Thyroid gland (tissue), 4 donors: ENCODE data around the gene CTBP1.

Source experiments
- POLR2A ChIP-seq, 2 donors: fragments of 450-650 bp; IDR thresholded peaks; one replicate each; pipeline ENCODE4 v1.6.1; 2017; ENCODE audit warnings: antibody characterized with exemption in 2 of 2, mild to moderate bottlenecking in 2 of 2, moderate library complexity in 1 of 2
- TF ChIP-seq, protein P1 (sequence below), 6 experiments: fragments of 200-600 bp in 3 of 6; fragments of 450-650 bp in 3 of 6; sonication (generic) in 3 of 6; IDR thresholded peaks; one replicate each; pipeline ENCODE4 v1.5.1; 2016 to 2019; ENCODE audit warnings: antibody characterized with exemption in 6 of 6, mild to moderate bottlenecking in 2 of 6, inconsistent platforms in 1 of 6, moderate library complexity in 1 of 6

DNA sequence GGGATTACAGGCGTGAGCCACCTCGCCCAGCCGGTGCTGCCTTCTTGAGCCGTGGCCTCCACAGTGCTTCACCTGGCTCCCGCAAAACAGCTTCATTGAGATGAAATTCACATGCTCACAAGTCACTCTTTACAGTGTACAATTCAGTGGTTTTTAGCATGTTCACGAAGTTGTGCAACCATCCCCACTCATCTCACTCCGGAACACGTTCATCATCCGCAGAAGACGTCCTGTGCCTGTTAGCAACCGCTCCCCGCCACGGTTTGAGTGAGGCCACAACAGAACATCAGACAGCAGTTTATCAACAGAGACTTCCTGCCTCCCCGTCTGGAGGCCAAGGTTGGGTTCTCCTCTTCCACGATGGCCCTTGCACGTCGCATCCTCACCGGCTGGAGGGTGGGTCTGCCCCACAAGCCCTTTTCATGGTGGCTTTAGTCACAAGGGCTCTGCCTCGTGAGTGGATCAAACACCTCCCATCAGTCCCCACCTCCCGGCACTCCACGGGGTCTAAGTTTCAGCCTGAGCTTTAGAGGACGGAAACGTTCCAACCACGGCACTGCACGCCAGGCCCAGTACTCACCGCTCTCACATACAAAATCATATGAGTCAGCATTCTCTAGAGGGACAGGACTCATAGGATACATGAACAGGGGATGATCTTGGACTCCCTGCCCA, 46.9 kb downstream of the CTBP1 start:
- TF ChIP-seq, protein P1, sequence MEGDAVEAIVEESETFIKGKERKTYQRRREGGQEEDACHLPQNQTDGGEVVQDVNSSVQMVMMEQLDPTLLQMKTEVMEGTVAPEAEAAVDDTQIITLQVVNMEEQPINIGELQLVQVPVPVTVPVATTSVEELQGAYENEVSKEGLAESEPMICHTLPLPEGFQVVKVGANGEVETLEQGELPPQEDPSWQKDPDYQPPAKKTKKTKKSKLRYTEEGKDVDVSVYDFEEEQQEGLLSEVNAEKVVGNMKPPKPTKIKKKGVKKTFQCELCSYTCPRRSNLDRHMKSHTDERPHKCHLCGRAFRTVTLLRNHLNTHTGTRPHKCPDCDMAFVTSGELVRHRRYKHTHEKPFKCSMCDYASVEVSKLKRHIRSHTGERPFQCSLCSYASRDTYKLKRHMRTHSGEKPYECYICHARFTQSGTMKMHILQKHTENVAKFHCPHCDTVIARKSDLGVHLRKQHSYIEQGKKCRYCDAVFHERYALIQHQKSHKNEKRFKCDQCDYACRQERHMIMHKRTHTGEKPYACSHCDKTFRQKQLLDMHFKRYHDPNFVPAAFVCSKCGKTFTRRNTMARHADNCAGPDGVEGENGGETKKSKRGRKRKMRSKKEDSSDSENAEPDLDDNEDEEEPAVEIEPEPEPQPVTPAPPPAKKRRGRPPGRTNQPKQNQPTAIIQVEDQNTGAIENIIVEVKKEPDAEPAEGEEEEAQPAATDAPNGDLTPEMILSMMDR (IDR thresholded peaks at IDR 0.05), result no peak
- TF ChIP-seq POLR2A (IDR thresholded peaks at IDR 0.05), result no peak
